ENCODE results near the gene GLTPD2. TPM values are rescaled to one million over a fixed set of nuclear protein-coding genes. Genes with fewer than 3 reads are reported as not detected.

GLTPD2 gene
- total RNA-seq, 2 experiments from 2014 or later: not detected

- ChIA-PET CTCF (interaction anchor here (0.6 kb wide), 1 partner anchor 119 kb away, joined by 4 read pairs; no protein-coding TSS in a partner anchor), POLR2A (no interaction called here)
These were observed 22.0 kb upstream of the GLTPD2 start for GRCh38 chr17:4766723-4767122.

- POLR2A ChIA-PET: interaction anchor here (0.6 kb wide), 1 partner anchor 506 kb away, joined by 6 read pairs; no protein-coding TSS in a partner anchor
- CTCF ChIA-PET: no interaction called here
These were observed 20.5 kb upstream of the GLTPD2 start for GRCh38 chr17:4768298-4768697.

GRCh38 chr17:4769628-4770027 is 19.1 kb upstream of the GLTPD2 start:
- ChIA-PET POLR2A (no interaction called here), CTCF (no interaction called here)

GRCh38 chr17:4771519-4772234 is 17.1 kb upstream of the GLTPD2 start, which contains the start of gene TM4SF5:
Gene TM4SF5 (plus strand): TSS chr17:4771886. CDS start chr17:4771923, 37 bp downstream.
- ChIA-PET POLR2A (no interaction called here), CTCF (interaction anchor here (2.1 kb wide), 1 partner anchor 19 kb away, joined by 5 read pairs; no protein-coding TSS in a partner anchor)

GRCh38 chr17:4772235-4772613 is 16.5 kb upstream of the GLTPD2 start:
- POLR2A ChIA-PET: no interaction called here
- CTCF ChIA-PET: interaction anchor here (2.1 kb wide), 1 partner anchor 18 kb away, joined by 5 read pairs; no protein-coding TSS in a partner anchor

DNA sequence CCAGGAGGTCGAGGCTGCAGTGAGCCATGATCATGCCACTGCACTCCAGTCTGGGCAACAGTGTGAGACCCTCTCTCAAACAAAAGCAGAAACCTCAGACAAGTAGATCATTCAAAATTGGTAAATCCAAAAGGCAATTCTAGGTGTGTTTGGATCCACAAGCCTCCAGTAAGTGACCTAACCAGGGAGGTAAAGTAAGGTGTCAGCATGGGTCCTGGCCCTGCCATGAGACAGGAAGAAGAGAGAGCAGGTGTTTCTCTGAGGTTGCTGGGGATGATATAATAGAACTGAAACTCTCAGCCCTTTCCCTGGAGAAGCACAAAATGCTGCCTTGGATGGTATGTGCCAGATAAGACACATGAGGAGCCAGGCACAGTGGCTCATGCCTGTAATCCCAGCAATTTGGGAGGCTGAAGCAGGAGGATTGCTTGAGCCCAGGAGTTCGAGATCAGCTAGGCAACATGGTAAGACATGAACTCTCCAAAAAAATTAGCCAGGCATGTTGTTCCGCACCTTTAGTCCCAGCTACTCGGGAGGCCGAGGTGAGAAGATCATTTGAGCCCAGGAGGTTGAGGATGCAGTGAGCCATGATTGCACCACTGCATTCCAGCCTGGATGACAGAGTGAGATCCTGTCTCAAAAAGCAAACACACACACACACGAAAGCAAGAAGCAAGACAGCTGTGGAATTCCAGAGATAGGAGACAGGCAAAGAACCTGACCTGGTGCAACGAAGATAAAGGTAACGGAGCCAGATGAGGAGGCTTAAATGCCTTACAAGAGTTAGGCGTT is 10.6 kb upstream of the GLTPD2 start:
- CTCF ChIA-PET: interaction anchor here (0.9 kb wide), 2 partner anchors 12 to 46 kb away, joined by 3 to 5 read pairs; no protein-coding TSS in a partner anchor

GRCh38 chr17:4780325-4780955 is 8.3 kb upstream of the GLTPD2 start:
- ChIA-PET CTCF (interaction anchor here (2.5 kb wide), 1 partner anchor 9 kb away, joined by 7 read pairs; the partner anchor contains the start of gene GLTPD2), POLR2A (no interaction called here)

More for the DNA sequence above, 10.6 kb upstream of the GLTPD2 start:
- POLR2A ChIA-PET: no interaction called here

DNA sequence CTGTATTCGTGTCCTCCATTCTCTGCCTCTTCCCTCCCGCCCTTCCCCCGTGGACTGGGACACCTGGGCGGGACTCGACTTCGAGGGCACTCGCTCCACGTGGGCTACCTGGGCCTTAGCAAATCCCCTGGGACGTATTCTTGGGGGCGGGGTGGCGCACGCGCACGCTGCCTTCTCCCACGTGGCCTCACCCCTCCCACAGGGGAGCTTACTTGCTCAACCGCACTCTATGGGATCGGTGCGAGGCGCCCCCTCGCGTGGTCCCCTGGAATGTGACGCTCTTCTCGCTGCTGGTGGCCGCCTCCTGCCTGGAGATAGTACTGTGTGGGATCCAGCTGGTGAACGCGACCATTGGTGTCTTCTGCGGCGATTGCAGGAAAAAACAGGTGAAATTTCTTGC is 6.1 kb upstream of the GLTPD2 start:
- CTCF ChIA-PET: interaction anchor here (0.8 to 1.3 kb wide), 2 partner anchors 13 to 109 kb away, joined by 4 to 6 read pairs; partner anchors contain the start of gene PSMB6
- POLR2A ChIA-PET: no interaction called here

DNA sequence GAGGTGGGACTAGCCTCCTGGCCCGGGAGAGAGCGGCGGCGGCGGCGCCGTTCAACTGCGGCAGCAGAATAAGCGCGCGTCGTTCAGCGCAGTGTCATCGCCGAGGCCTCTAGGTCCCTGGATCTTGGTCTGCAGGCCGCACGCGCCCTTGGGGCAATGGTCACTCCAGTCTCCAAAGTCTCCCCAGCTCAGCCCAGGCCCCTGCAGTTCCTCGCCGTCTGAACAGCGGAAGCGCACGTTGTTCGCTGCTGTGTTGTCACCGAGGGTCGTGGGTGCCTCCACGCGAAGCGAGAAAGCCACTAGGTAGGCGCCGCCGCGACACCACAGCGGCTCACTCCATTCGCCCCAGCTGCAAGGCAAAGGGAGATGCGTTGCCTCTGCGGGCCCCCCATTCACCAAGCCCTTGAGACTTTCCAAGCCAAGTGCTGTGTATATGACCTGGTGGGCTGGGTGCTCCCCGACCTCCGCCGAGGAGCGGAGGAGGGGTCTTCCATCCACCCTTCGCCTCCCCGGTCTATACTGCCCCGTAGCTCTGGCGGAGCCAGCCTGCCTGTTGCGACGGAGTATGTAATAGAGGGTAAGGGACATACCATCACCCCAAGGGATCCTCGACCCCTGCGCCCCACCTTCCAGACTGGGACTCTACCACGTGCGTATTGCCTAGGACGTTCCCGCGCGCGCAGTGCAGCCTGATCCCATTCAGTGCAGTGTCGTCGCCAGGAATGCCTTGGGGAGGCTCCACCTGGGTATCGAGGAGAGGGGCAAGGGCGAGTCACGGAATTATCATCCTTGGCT is 3.3 kb upstream of the GLTPD2 start:
- ChIA-PET POLR2A (no interaction called here), CTCF (interaction anchor here (1.0 kb wide), 2 partner anchors 53 to 103 kb away, joined by 3 read pairs; no protein-coding TSS in a partner anchor)

DNA sequence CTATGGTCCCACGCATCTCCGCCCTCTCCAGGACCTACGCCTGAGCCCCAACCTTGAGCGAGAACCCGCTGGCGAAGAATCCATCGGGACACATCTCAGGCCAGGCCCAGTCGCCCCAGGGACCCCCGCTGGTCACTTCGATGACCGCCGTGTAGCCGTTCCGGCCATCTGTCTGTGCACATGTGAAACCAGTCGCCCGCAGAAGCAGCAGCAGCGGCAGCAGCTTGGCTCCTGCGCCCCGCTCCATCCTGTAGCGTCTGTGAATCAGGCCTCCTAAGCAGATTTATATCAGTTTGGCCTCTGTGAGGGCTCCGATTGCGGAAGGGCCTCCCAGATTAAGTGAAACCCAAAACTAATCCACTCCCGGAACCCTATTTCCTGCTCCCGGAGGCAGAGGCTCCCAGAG is 2.7 kb upstream of the GLTPD2 start, which contains the start of gene VMO1:
VMO1 (minus strand) TSS at position 259 of the 406 bp plus-strand sequence; CDS start at position 247, 12 bp downstream.
- POLR2A ChIA-PET: interaction anchor here (0.6 kb wide), 1 partner anchor 215 kb away, joined by 4 read pairs; no protein-coding TSS in a partner anchor
- CTCF ChIA-PET: interaction anchor here (1.0 kb wide), 1 partner anchor 102 kb away, joined by 3 read pairs; no protein-coding TSS in a partner anchor

DNA sequence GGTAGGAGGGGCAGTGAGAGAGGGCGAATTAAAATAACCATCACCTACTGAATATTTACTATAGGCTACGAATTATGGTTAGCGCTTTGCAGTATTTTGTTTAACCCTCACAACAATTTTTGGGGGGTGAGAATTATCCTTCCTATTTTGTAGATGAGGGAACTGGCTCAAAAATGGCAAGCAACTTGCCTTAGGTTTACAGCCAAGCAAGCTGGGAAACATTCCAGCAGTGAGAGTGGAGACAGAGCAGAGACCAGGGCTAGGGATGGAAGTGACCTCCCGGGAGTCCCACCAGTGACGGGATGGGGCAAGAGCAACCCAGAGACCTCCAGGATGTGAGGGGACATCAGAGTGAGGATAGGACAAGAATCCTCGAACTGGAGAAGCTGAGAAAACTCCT is 2.2 kb upstream of the GLTPD2 start:
- POLR2A ChIA-PET: interaction anchor here (0.6 kb wide), 1 partner anchor 215 kb away, joined by 4 read pairs; no protein-coding TSS in a partner anchor
- CTCF ChIA-PET: no interaction called here

DNA sequence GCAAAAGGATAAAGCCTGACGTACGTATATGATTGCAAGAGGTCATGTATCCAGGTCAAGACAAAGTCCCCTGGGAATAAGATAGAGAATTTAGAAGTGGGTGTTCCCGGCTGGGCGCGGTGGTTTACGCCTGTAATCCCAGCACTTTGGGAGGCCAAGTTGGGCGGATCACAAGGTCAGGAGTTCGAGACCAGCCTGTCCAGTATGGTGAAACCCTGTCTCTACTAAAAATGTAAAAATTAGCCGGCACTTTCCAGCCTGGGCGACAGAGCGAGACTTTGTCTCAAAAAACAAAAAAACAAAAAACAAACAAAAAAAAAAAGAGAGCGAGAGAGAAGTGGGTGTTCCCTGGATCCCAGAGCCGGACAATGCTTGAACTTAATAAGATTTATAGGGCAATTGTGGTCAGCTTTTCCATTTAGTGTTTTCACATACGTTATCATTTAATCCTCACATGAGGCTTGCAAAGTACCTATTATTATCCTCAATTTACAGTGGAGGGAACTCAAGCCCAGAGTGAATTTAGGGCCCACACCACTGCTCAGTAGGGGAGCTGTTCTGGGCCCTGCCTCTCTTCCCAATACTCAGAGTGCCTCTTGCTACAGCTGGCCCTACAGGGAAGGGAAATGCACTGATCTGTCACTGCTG is 481 bp upstream of the GLTPD2 start:
- ChIA-PET POLR2A (no interaction called here), CTCF (interaction anchor here (0.7 to 3.8 kb wide), 7 partner anchors 13 to 101 kb away, joined by 3 to 16 read pairs (median 3); partner anchors contain the start of gene PLD2)

GRCh38 chr17:4789701-4789950 is 862 bp downstream of the GLTPD2 start:
- ChIA-PET CTCF (interaction anchor here (0.8 to 3.8 kb wide), 22 partner anchors 9 to 113 kb away, joined by 3 to 17 read pairs (median 4); partner anchors contain the start of genes ARRB2, C17orf107, C17orf114 and CHRNE), POLR2A (interaction anchor here (0.7 to 2.3 kb wide), 10 partner anchors 8 to 118 kb away, joined by 3 to 8 read pairs (median 6); partner anchors contain the start of genes ARRB2, C17orf107, CHRNE and MINK1)

- CTCF ChIA-PET: interaction anchor here (0.6 to 3.8 kb wide), 30 partner anchors 9 to 227 kb away, joined by 3 to 17 read pairs (median 4); partner anchors contain the start of genes ARRB2, C17orf107, C17orf114 and CHRNE
- POLR2A ChIA-PET: interaction anchor here (0.5 to 2.3 kb wide), 13 partner anchors 9 to 239 kb away, joined by 3 to 8 read pairs (median 6); partner anchors contain the start of genes ARRB2, C17orf107, CHRNE and MINK1
These were observed 1.4 kb downstream of the GLTPD2 start for GRCh38 chr17:4789951-4790704.

GRCh38 chr17:4790705-4791088 is 1.9 kb downstream of the GLTPD2 start:
- POLR2A ChIA-PET: interaction anchor here (0.5 to 2.3 kb wide), 11 partner anchors 9 to 238 kb away, joined by 3 to 8 read pairs (median 6); partner anchors contain the start of genes ARRB2, C17orf107, CHRNE and PLD2
- CTCF ChIA-PET: interaction anchor here (0.6 to 3.8 kb wide), 20 partner anchors 10 to 227 kb away, joined by 3 to 17 read pairs (median 4); partner anchors contain the start of genes ARRB2, C17orf107, C17orf114 and CHRNE

DNA sequence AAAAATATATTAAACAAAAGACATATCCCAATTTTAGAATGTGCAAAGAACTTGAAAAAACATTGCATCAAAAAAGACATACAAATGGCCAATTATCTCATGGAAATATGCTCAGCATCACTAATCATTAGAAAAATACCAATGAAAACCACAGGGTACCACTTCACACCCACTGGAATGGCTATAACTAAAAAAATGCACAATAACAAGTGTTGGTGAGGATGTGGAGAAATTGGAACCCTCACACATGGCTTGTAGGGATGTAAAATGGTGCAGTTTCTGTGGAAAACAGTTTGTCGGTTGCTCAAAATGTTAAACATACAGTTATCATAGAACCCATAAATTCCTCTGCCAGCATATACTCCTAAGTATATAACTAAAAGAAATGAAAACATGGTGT is 6.4 kb downstream of the GLTPD2 start:
- ChIA-PET POLR2A (no interaction called here), CTCF (no interaction called here)

DNA sequence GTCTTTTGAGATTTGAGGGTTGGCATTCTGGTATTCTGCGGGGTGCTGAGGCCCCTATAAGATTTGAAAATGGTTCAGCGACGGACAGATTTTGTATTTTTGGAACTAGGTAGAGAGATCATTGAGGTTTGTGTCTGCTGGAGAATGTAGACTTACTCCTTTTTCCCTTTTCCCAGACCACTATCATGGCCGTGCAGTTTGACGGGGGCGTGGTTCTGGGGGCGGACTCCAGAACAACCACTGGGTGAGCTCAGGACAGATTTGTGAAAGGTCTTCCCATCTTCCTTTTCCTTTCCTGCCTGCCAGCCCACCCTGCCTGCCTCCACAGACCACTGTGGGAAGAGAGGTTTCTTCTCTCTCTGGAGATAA is 7.8 kb downstream of the GLTPD2 start:
- ChIA-PET CTCF (interaction anchor here (0.5 to 1.6 kb wide), 6 partner anchors 13 to 230 kb away, joined by 3 to 6 read pairs (median 3); partner anchors contain the start of gene CHRNE), POLR2A (interaction anchor here (0.6 kb wide), 1 partner anchor 1000 kb away, joined by 4 read pairs; no protein-coding TSS in a partner anchor)

Measured in activated CD8-positive, alpha-beta memory T cell treated with anti-CD3 and anti-CD28 coated beads for 36 hours (primary cell).